PC-9 (cell line): ENCODE measurements around the gene C20orf204. TPM values are rescaled to one million over a fixed set of nuclear protein-coding genes. Genes with fewer than 3 reads are reported as not detected.

Experiments used
- BruUV-seq: library from RNA; stranded (reverse); fragments of 400-500 nt; replicated peaks from 2 replicates; lab custom pipeline; 2021; lab: Mats Ljungman, UMichigan
- CTCF ChIA-PET: fragments of 300-600 bp; sonication (Branson Sonifier 250); formaldehyde crosslinking; loops from one replicate; lab custom pipeline; 2022; ENCODE audit warnings: antibody characterized with exemption; lab: Charles Lee
- POLR2A ChIA-PET: fragments of 300-600 bp; sonication (Branson Sonifier 250); formaldehyde crosslinking; loops from one replicate; lab custom pipeline; 2022; ENCODE audit warnings: antibody characterized with exemption; ENCODE audit not compliant: unreplicated experiment; lab: Charles Lee
- DNase-seq, 2 experiments: peaks; one replicate each; pipeline versions ENCODE4 v3.0.0 to v3.0.0-alpha.2; 2015 to 2022; ENCODE audit warnings: mixed read lengths in 1 of 2
- H2AFZ ChIP-seq: fragments of 200-600 bp; sonication (generic); 2 replicates; pipeline ENCODE4 v1.8.1; 2017; ENCODE audit warnings: antibody characterized with exemption
- H3F3A ChIP-seq: fragments of 200-600 bp; sonication (generic); 2 replicates; pipeline ENCODE4 v1.8.1; 2017; ENCODE audit warnings: antibody characterized with exemption, mild to moderate bottlenecking, low read depth; ENCODE audit not compliant: insufficient read depth
- H3K27ac ChIP-seq: fragments of 200-600 bp; sonication (generic); 2 replicates; pipeline ENCODE4 v1.6.1; 2016; ENCODE audit warnings: mixed run types
- H3K27me3 ChIP-seq: fragments of 200-600 bp; sonication (generic); 2 replicates; pipeline ENCODE4 v1.6.1; 2016; ENCODE audit warnings: low read depth, mixed run types; ENCODE audit not compliant: insufficient read depth
- H3K36me3 ChIP-seq: fragments of 200-600 bp; sonication (generic); 2 replicates; pipeline ENCODE4 v1.6.1; 2016; ENCODE audit warnings: low read depth, mixed run types
- H3K4me1 ChIP-seq: fragments of 200-600 bp; sonication (generic); replicated peaks from 2 replicates; pipeline ENCODE4 v1.6.1; 2016; ENCODE audit warnings: mixed run types; ENCODE audit not compliant: insufficient read depth
- H3K4me2 ChIP-seq: fragments of 200-600 bp; sonication (generic); 2 replicates; pipeline ENCODE4 v1.6.1; 2017; ENCODE audit warnings: mixed run types
- H3K4me3 ChIP-seq: fragments of 200-600 bp; sonication (generic); 2 replicates; pipeline ENCODE4 v1.6.1; 2016; ENCODE audit warnings: mixed run types
- H3K79me2 ChIP-seq: fragments of 200-600 bp; sonication (generic); 2 replicates; pipeline ENCODE4 v1.6.1; 2017; ENCODE audit warnings: low read depth, mixed run types
- H3K9me2 ChIP-seq: fragments of 200-600 bp; sonication (generic); 2 replicates; pipeline ENCODE4 v1.8.1; 2017; ENCODE audit warnings: mild to moderate bottlenecking; ENCODE audit not compliant: insufficient read depth
- H3K9me3 ChIP-seq: fragments of 200-600 bp; sonication (generic); 2 replicates; pipeline ENCODE4 v1.8.1; 2016; ENCODE audit warnings: low read depth; ENCODE audit not compliant: insufficient read depth
- H4K20me1 ChIP-seq: fragments of 200-600 bp; sonication (generic); 2 replicates; pipeline ENCODE4 v1.8.1; 2017; ENCODE audit not compliant: insufficient read depth
- CTCF ChIP-seq: fragments of 200-600 bp; sonication (generic); conservative IDR thresholded peaks from 2 replicates; pipeline ENCODE4 v1.6.1; 2017; ENCODE audit warnings: mixed run types, antibody characterized with exemption, mild to moderate bottlenecking, moderate library complexity
- EZH2 ChIP-seq: fragments of 200-600 bp; sonication (generic); IDR thresholded peaks from 2 replicates; pipeline ENCODE4 v1.8.0; 2017; ENCODE audit warnings: antibody characterized with exemption, low read depth
- intact Hi-C: fragments of 100-400 bp; cut with micrococcal nuclease; formaldehyde crosslinking; loops from one replicate; pipeline ENCODE4 v1.10.0; 2022; ENCODE audit not compliant: unreplicated experiment
- total RNA-seq: library from RNA; stranded (reverse); gene quantifications from 2 replicates; pipeline ENCODE4 v1.2.3, GENCODE V29; 2021

Gene C20orf204
- total RNA-seq, 1 experiment from 2014 or later = 3.8 TPM

- CTCF ChIA-PET = interaction anchor here (1.1 to 1.6 kb wide), 6 partner anchors 15 to 501 kb away, joined by 4 to 7 read pairs (median 6); no protein-coding TSS in a partner anchor
- Histone ChIP-seq H3F3A (peaks cover 33% of the 10 kb centered on the region), H3K4me3 (peak overlapping the region; percentile 96), H3K79me2 (no peaks in the 10 kb centered on the region), H4K20me1 (0 out of 2 replicates have a peak, but pooled peaks cover 4% of the 10 kb centered on the region), H3K9me2 (no peaks in the 10 kb centered on the region), H3K9me3 (no peaks in the 10 kb centered on the region), H3K27ac (no peak overlapping the region), H3K4me1 (peaks cover 17% of the 10 kb centered on the region), H3K36me3 (no peaks in the 10 kb centered on the region), H3K4me2 (peak overlapping the region; percentile 97), H2AFZ (peak overlapping the region; percentile 97), H3K27me3 (peaks cover 20% of the 10 kb centered on the region; the same call in 1 of the 2 replicates)
- intact Hi-C loops = loop anchor here (1.0 to 2.0 kb wide), 3 partner anchors 15 to 81 kb away; partner anchors contain the start of gene TCEA2
- BruUV-seq = TSS peak; percentile 45
- POLR2A ChIA-PET = interaction anchor here (0.6 to 1.4 kb wide), 2 partner anchors 59 to 501 kb away, joined by 3 to 6 read pairs; partner anchors contain the start of gene PRPF6
- TF ChIP-seq CTCF (peak; percentile 20; the same call in 1 of the 2 replicates), EZH2 (no peak)
- no peak for DNase-seq
Measured at GRCh38 chr20:64039293-64040160, 3.5 kb downstream of the C20orf204 start.

- no peaks in the 10 kb centered on the region for H3K9me2 ChIP-seq
- ChIA-PET CTCF (interaction anchor here (1.0 to 1.1 kb wide), 2 partner anchors 60 to 80 kb away, joined by 7 read pairs; no protein-coding TSS in a partner anchor), POLR2A (interaction anchor here (0.6 kb wide), 2 partner anchors 501 to 1166 kb away, joined by 3 to 6 read pairs; no protein-coding TSS in a partner anchor)
- TF ChIP-seq EZH2 = no peak
- TF ChIP-seq CTCF = no peak
- DNase-seq = no peak
- H3K4me2 ChIP-seq = no peak overlapping the region
- H3K79me2 ChIP-seq = no peaks in the 10 kb centered on the region
- H4K20me1 ChIP-seq = 0 out of 2 replicates have a peak, but pooled peaks cover 3% of the 10 kb centered on the region
- no peaks in the 10 kb centered on the region for H3K36me3 ChIP-seq
- peaks cover 20% of the 10 kb centered on the region; the same call in 1 of the 2 replicates for H3K27me3 ChIP-seq
- H2AFZ ChIP-seq = no peak overlapping the region
- intact Hi-C loops = no loop called here
- H3K27ac ChIP-seq = no peak overlapping the region
- peaks cover 26% of the 10 kb centered on the region for H3F3A ChIP-seq
- peaks cover 26% of the 10 kb centered on the region for H3K4me1 ChIP-seq
- BruUV-seq = no TSS peak
- no peaks in the 10 kb centered on the region for H3K9me3 ChIP-seq
- H3K4me3 ChIP-seq = no peak overlapping the region
Measured at GRCh38 chr20:64040231-64041039, 4.5 kb downstream of the C20orf204 start.
